GM18861 (cell line): ENCODE results near the gene REXO5.
"Not testable (repeated sequence)": the region's sequence is repeated elsewhere in the genome, so short reads cannot be mapped to it uniquely, and the experiment has no call there.

ENCODE experiments used
- ATAC-seq: cut with Tn5 transposase; IDR thresholded peaks from one replicate; pipeline ENCODE4 v1.9.1; 2021; ENCODE audit not compliant: unreplicated experiment

The REXO5 gene, protein sequence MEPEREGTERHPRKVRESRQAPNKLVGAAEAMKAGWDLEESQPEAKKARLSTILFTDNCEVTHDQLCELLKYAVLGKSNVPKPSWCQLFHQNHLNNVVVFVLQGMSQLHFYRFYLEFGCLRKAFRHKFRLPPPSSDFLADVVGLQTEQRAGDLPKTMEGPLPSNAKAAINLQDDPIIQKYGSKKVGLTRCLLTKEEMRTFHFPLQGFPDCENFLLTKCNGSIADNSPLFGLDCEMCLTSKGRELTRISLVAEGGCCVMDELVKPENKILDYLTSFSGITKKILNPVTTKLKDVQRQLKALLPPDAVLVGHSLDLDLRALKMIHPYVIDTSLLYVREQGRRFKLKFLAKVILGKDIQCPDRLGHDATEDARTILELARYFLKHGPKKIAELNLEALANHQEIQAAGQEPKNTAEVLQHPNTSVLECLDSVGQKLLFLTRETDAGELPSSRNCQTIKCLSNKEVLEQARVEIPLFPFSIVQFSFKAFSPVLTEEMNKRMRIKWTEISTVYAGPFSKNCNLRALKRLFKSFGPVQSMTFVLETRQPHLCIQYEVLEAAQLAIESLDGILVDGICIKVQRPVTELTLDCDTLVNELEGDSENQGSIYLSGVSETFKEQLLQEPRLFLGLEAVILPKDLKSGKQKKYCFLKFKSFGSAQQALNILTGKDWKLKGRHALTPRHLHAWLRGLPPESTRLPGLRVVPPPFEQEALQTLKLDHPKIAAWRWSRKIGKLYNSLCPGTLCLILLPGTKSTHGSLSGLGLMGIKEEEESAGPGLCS

DNA sequence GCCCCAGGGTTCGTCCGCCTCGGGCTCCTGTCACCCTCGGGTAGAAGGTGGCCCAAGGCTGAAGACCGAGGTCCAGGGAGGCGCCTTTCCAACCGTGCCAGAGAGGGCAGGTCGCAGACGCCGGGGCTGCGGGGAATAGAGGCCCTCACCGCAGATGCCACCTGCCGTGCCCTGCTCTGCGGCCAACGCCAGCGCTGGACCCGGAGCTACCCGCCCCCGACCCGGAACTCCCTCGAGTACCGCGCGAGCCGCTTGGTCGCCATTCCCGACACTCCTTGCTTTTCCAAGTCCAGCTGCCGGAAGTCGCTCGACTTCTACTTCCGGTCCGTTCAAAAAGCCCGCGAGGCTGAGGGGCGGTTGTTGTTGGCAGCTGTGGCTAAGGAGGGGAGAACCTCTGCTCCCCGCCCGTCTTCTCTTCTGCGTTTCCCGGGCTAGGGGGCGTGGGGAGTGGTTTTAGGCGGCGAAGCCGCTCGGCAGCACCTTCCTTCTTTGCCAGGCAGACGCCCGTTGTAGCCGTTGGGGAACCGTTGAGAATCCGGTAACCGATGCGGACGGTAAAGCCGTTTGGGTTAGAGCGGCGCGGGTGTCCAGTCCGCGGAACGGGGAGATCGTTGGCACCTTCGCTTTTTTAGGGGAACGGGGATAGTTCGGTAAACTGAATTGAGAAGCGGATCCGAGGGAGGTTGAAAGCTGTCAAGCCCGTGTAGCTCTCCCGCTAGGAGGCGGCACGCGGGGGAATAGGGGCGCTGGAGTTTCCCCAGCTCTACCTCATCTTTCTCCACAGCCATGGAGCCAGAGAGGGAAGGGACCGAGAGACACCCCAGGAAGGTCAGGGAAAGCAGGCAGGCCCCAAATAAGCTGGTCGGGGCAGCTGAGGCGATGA lies at the start of gene REXO5, which contains the start of gene ERI2:
Gene REXO5 (plus strand): TSS at position 360 of the 883 bp plus-strand sequence. CDS start 427 bp downstream, at position 787.
Gene ERI2 (minus strand): TSS at position 305 of the 883 bp plus-strand sequence. CDS start 42 bp downstream, at position 263.
- ATAC-seq = peak; percentile 67

DNA sequence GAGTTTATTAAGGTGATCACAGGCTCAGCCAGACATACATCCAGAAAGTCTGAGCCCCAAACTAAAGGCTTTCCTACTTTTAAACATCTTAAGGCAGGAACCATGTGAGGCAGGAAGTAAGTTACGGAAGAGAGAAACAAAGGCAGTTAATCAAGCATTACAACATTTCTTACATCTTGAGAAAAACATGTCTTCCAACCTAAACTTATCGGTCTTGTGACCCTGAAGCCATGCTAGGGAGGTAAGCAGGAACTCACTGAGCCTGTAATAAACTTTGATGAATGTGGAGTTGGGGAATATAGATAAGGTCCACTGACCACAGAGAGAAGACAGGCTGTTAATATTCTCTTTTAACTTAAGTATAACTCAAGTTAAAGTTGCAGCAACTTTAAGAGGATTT lies 46.0 kb upstream of the REXO5 start:
- ATAC-seq = no peak

- ATAC-seq = no peak
Measured at GRCh38 chr16:20761175-20761574, 45.2 kb upstream of the REXO5 start.

DNA sequence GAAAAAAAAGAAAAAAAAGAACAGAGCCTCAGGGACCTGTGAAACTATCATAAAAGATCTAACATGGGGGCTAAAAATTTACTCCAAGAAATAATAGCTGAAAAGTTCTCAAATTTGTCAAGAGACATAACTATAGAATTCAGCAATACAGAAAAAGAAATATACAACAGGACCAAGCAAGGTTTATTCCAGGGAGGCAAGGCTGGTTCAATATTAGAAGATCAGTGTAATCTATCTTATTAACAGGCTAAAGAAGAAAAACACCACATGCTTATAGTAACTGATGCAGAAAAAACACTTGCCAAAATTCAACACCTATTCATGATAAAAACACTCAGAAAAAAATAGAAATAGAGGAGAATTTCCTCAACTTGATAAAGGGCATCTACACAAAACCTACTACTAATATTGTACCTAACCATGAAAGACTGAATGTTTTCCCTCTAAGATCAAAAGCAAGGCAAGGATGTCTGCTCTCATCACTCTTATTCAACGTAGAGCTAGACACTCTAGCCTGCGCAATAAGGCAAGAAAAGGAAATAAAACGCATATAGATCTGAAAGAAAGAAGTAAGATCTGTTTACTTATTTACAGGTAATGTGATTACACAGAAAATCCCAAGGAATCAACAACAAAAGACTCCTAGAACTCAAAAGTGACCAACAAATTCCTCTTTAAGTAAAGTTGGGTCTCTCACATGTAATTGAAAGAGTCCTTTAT lies 43.8 kb upstream of the REXO5 start:
- ATAC-seq = no peak

DNA sequence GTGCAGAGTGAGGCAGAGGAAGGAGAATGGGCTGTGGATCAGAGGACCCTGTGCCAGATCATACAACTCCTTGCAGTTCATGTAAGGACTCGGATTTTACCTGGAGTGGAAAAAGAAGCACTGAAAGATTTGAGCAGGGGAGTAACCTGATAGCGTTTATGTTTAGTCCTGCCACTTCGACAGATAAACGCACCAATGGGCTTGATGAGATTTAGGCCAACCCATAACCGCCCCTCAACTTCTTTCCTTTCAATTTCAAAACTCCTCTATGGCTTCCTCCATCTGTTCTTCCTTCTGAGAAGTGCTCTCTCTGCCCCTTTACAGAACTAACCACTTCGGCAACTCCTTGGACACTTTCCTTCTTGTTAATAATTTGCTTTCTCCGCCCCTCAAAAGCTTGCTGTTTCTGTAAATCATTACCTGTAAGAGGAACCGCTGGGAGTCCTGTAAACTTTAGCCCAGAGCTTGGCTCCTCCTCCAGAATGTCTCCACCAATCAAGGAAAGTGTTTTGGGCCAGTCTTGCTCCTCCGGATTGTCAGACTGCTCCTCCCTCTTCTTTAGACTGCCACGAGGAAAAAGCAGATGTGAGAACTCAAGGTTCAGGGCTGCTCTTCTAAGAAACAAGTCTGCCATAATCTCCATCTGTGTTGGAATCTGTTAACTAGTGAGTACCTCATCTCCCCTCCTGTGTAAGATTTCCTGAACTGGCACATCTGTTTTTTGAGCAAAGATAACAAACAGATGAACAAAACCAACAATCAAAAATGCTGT lies 42.7 kb upstream of the REXO5 start, which contains the start of gene ACSM3:
Gene ACSM3 (plus strand): TSS at position 554 of the 772 bp plus-strand sequence. CDS start 6,021 bp downstream, outside the sequence.
- peak; percentile 96 for ATAC-seq

GRCh38 chr16:20764448-20764847 lies 41.9 kb upstream of the REXO5 start:
- not testable (repeated sequence) for ATAC-seq

- ATAC-seq = no peak
Measured at GRCh38 chr16:20765732-20766131, 40.6 kb upstream of the REXO5 start.

DNA sequence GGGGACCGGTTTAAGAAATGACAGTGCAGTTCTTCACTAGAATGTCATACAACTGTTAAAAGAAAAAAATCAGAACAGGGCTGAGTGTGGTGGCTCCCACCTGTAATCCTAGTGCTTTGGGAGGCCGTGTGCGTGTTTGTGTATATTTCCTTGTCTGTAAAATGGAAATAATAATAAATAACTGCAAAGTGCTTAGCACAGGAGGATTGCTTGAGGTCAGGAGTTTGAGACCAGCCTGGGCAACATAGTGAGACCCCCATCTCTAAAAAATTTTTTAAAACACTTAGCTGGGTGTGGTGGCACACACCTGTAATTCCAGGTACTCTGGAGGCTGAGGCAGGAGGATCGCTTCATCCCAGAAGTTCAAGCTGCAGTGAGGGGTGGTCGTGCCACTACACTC lies 40.0 kb upstream of the REXO5 start:
- ATAC-seq = no peak

- ATAC-seq = no peak
Measured at GRCh38 chr16:20767577-20767976, 38.8 kb upstream of the REXO5 start.

DNA sequence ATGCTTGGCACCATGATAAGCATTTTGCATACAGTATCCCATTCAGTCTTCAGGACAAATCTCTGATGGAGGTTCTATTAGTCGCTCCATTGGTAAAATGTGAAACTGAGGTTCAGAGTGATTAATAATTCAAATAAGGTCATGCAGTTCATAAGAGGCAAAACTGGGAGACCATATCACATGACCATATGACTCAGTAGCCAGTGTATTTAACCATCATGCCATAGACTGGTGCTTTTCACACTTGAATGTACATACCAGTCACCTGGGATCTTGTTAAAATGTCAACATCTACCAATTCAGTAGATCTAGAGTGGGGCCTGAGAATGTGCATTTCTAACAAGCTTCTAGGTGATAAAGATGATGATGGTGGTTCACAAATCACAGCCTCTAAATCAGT lies 38.2 kb upstream of the REXO5 start:
- ATAC-seq = no peak

DNA sequence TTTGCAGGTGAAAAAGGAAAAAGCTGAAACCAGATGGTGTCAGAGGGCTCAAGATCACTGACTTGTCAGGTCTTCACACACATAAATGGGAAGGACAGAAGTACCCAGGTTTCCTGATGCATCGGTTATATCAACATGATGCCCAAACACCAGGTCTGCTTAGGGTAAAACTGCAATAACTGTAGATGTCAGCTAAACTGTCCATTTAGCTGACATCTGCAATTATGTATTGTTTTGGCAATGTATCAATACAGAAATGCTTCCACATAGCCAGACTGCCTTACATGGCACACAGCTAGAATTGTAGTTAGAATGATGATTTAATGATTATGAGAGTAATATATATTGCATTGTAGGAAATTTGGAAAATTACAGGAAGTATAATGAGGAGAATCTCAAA lies 37.5 kb upstream of the REXO5 start:
- ATAC-seq = no peak

DNA sequence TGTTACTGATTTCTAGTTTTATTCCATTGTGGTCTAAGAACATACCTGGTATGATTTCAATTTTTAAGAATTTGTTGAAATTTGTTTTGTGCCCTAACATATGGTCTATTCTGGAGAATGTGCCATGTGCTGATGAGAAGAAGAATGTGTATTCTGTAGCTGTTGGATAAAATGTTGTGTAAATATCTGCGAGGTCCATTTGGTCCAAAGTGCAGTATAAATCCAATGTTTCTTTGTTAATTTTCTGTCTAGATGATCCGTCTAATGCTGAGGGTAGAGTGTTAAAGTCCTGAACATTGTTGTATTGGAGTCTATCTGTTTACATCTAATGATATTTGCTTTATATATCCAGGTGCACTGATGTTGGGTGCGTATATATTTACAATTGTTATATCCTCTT lies 32.6 kb upstream of the REXO5 start:
- ATAC-seq = no peak

- ATAC-seq = no peak
Measured at GRCh38 chr16:20774703-20775362, 31.5 kb upstream of the REXO5 start.

- no peak for ATAC-seq
Measured at GRCh38 chr16:20781697-20782096, 24.6 kb upstream of the REXO5 start.

DNA sequence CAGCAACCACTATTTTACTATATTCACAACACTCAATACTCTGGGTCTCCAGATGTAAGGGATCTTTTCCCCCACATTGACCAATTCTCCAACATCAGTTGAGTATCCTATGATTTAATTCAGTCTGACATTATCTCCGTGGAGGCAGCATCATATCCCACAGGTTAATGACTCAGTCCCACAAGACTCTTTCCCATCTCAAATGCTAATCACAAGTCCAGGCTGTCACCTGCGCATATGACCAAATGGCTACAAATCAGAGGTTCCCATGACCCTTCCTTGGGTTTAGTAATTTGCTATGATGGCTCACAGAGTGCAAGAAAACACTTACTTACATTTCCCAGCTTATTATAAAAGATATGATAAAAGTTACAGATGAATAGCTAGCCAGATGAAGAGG lies 23.9 kb upstream of the REXO5 start:
- ATAC-seq = no peak

DNA sequence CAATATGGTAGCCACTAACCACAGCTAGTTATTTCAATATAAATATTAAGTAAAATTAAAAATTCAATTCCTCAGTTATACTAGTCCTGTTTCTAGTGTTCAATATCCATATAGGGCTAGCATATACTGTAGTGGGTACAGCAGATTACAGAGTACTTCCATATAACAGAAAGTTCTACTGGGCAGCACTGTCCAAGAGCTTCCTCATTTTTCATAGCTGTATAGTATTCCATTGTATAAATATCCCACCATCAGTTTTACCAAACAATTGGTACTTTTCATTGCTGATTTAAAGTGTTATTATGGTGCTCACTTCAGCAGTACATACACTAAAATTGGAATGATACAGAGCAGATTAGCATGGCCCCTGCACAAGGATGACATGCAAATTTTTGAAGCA lies 22.1 kb upstream of the REXO5 start:
- no peak for ATAC-seq

DNA sequence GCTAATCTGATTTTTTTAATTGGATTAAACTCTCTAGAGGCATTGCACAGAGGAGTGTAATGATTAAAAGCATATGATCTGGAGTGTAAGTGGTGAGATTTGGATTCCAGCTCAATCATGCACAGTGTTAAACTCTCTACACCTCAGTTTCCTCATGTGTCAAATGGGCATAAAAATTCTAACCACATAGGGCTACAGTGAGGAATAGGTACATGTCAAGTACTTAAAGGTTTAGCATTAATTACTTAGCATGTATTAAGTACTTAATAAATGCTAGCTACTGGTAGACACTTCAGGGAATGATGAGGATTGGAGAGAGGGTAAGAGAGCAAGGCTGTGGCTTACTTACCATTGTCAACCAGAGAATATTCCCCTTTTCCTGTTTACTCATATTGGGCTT lies 17.2 kb upstream of the REXO5 start:
- ATAC-seq = no peak

- ATAC-seq = no peak
Measured at GRCh38 chr16:20791923-20792612, 14.3 kb upstream of the REXO5 start.
